ENCODE measurements around the gene HNF1A. TPM values are rescaled to one million over a fixed set of nuclear protein-coding genes. Genes with fewer than 3 reads are reported as not detected.

The HNF1A gene
- total and polyA plus RNA-seq, 7 donors = under 0.01 to 13.2 (median 6.1) TPM; not detected in 1

DNA sequence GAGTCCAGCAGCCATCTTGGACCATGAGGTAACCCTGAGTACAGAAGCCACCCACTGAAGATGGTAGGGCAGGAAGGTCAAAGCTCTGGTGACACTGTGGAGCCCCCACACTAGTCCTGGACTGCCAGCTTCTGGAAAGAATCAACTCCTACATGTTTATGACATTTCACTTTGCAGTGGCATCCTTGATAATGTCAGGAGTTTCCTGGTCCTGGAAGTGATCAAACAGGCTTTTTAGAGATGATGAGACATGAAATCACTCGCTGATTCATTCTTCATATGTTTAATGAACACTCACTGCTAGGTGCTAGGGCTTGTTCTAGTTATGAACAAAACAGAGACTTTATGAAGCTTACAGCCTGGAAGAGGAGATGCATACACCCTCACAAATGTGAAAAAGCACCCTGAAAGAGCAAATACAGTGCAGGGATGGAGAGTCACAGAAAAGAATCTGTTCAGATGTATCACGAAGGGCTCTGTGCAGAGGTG lies 15.8 kb upstream of the HNF1A start:
- no peaks in the 10 kb centered on the region for H3K27me3 ChIP-seq
- intact Hi-C loops (cut with DNase I) = no loop called here
- no peak for DNase-seq
- no peak overlapping the region for H3K27ac ChIP-seq
- TF ChIP-seq EP300 (IDR thresholded peaks at IDR 0.05) (no peak), POLR2A (IDR thresholded peaks at IDR 0.05) (no peak)
- no peak overlapping the region for H3K4me3 ChIP-seq
- H3K4me1 ChIP-seq = no peaks in the 10 kb centered on the region
- H3K36me3 ChIP-seq = no peaks in the 10 kb centered on the region
- 31 to 64% methylated on average over 2 of the region's 2 CpGs for WGBS, 2 donors
- H3K9me3 ChIP-seq = no peaks in the 10 kb centered on the region

DNA sequence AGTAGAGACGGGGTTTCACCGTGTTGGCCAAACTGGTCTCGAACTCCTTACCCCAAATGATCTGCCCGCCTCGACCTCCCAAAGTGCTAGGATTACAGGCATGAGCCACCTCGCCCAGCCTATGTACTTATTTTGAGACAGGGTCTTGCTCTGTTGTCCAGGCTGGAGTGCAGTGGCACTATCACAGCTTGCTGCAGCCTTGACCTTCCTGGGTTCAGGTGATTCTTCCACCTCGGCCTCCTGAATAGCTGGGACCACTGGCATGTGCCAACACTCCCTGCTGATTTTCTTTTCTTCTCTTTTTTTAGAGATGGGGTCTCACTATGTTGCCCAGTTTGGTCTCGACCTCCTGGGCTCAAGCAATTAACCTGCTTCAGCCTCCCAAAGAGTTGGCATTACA lies 14.0 kb upstream of the HNF1A start:
- Histone ChIP-seq H3K27me3 (no peaks in the 10 kb centered on the region), H3K4me3 (no peak overlapping the region), H3K27ac (no peak overlapping the region), H3K36me3 (no peaks in the 10 kb centered on the region), H3K9me3 (no peaks in the 10 kb centered on the region), H3K4me1 (no peaks in the 10 kb centered on the region)
- DNase-seq = no peak
- TF ChIP-seq, protein P1, sequence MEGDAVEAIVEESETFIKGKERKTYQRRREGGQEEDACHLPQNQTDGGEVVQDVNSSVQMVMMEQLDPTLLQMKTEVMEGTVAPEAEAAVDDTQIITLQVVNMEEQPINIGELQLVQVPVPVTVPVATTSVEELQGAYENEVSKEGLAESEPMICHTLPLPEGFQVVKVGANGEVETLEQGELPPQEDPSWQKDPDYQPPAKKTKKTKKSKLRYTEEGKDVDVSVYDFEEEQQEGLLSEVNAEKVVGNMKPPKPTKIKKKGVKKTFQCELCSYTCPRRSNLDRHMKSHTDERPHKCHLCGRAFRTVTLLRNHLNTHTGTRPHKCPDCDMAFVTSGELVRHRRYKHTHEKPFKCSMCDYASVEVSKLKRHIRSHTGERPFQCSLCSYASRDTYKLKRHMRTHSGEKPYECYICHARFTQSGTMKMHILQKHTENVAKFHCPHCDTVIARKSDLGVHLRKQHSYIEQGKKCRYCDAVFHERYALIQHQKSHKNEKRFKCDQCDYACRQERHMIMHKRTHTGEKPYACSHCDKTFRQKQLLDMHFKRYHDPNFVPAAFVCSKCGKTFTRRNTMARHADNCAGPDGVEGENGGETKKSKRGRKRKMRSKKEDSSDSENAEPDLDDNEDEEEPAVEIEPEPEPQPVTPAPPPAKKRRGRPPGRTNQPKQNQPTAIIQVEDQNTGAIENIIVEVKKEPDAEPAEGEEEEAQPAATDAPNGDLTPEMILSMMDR (IDR thresholded peaks at IDR 0.05) = no peak
- TF ChIP-seq POLR2AphosphoS5 (IDR thresholded peaks at IDR 0.05) (no peak), EP300 (IDR thresholded peaks at IDR 0.05) (no peak), POLR2A (IDR thresholded peaks at IDR 0.05) (no peak)
- WGBS, 2 donors = 84 to 92% methylated on average over 8 of the region's 8 CpGs
- intact Hi-C loops (cut with DNase I) = no loop called here

DNA sequence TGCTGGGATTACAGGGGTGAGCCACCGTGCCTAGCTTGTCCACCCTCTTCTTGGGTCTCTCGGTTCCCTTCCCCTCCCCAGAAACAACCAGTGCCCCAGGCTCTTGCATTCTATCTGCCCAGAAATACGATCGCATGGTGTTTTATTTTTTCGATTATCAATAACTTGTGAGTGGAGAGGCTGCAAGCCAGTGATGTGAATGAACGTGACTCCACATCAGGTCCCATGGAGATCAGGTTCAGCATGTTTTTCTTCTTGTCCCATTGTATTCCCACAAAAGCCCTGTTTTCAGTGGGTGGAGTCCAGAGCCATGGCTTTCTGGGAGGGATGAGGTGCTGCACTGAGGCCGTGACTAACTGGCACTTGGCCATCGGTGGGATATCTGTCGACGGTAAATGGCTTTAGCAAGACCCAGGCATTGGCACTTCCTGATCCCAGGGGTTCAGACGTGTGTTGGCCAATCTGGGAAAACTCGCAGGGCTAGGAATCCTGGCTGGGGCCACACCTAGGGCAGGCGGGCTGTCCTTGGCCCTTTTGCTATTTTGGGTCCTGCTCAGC lies 12.7 kb upstream of the HNF1A start:
- no peak for TF ChIP-seq POLR2A (IDR thresholded peaks at IDR 0.05)
- TF ChIP-seq POLR2AphosphoS5 (IDR thresholded peaks at IDR 0.05) = no peak
- TF ChIP-seq, protein P1 (IDR thresholded peaks at IDR 0.05) = no peak
- TF ChIP-seq EP300 (IDR thresholded peaks at IDR 0.05) = no peak

DNA sequence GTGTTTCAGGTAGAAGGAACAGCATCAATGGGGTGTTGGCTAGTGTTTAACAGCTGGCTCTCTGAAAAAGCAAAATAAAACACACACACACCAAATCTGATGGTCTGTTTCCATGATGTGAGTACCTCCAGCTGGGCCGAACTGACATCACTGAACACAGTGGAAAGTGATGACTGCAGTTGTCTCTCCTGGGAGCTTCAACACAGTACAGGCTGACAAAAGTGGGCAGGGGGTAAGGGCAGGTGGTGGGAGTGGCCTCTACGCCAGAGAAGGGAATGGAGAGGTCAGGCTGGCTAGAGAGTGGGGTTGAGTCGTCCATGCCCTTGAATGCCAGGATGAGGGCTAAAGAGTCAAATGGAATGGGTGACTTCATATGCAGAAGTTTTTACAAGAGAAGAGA lies 8.0 kb upstream of the HNF1A start:
- intact Hi-C loops (cut with DNase I) = loop anchor here (2.0 to 10.0 kb wide), 2 partner anchors 256 to 322 kb away; partner anchors contain the start of gene UNC119B
- 67 to 79% methylated on average over 3 of the region's 3 CpGs for WGBS, 2 donors
- Histone ChIP-seq H3K36me3 (no peaks in the 10 kb centered on the region), H3K27ac (no peak overlapping the region), H3K27me3 (no peaks in the 10 kb centered on the region), H3K4me1 (no peaks in the 10 kb centered on the region), H3K4me3 (no peak overlapping the region), H3K9me3 (no peaks in the 10 kb centered on the region)
- DNase-seq = no peak
- TF ChIP-seq POLR2AphosphoS5 (IDR thresholded peaks at IDR 0.05) = no peak
- no peak for TF ChIP-seq EP300 (IDR thresholded peaks at IDR 0.05)
- TF ChIP-seq POLR2A (IDR thresholded peaks at IDR 0.05) = no peak
- TF ChIP-seq, protein P1 (IDR thresholded peaks at IDR 0.05) = no peak

More for the DNA sequence above, 12.7 kb upstream of the HNF1A start:
- Histone ChIP-seq H3K36me3 (no peaks in the 10 kb centered on the region), H3K4me3 (no peak overlapping the region), H3K27ac (no peak overlapping the region), H3K27me3 (no peaks in the 10 kb centered on the region), H3K9me3 (no peaks in the 10 kb centered on the region), H3K4me1 (no peaks in the 10 kb centered on the region)
- intact Hi-C loops (cut with DNase I) = no loop called here
- no peak for DNase-seq
- WGBS, 2 donors = 33 to 67% methylated on average over 13 of the region's 13 CpGs

DNA sequence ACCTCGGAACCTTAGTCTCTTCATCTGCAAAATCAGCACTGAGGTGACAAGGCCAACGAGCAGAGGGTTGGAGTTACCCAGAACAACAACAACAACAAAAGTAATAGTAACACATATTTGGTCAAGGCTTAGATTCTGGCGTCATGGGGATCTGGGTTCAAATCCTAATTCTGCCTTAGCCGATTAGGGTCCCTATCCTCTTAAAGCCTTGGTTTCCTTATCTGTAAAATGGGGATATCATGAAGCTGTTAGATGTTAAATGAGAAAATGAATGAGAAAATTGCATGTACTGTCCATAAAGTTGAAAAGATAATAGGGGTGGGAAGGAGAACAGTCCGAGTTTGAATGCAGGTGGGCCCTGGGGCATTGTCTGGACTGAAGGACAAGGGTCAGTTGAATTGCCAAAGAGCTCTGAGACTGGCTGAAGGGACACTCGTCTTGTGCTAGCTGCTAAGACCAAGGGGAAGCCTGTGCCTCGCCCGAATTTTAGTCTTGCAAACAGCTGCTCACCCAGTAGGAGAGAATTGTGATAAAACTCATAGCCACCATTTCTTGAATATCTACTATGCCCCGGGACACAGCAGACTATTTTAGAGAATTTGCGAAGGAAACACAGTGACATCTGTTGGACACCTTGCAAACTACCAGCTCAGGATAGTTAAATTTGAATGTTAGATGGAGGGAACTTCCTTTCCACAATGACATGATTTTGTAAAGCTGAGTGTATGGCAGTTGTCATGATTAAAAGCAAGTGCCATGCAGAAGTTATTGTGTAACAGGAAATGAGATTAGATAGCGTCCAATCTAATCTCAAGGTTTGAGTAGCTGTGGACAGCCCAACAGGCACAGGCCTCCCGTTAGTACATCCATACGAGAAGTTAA lies 6.8 kb upstream of the HNF1A start:
- intact Hi-C loops (cut with DNase I) = loop anchor here (2.0 to 10.0 kb wide), 3 partner anchors 257 to 389 kb away; partner anchors contain the start of gene UNC119B
- Histone ChIP-seq H3K4me3 (no peak overlapping the region), H3K9me3 (no peaks in the 10 kb centered on the region), H3K27ac (no peak overlapping the region), H3K36me3 (no peaks in the 10 kb centered on the region), H3K27me3 (no peaks in the 10 kb centered on the region), H3K4me1 (no peaks in the 10 kb centered on the region)
- WGBS, 2 donors = 26 to 40% methylated on average over 13 of the region's 13 CpGs
- DNase-seq = no peak
- TF ChIP-seq POLR2AphosphoS5 (IDR thresholded peaks at IDR 0.05) (no peak), EP300 (IDR thresholded peaks at IDR 0.05) (no peak)
- TF ChIP-seq, protein P1 (IDR thresholded peaks at IDR 0.05) = peak; percentile 36 to 72 (median 64)
